Keratinocyte (primary cell): Measurements from ENCODE around the gene SNPH. TPM values are rescaled to one million over a fixed set of nuclear protein-coding genes. Genes with fewer than 3 reads are reported as not detected.

Source experiments
- DNase-seq: peaks from one replicate; pipeline ENCODE4 v3.0.0-alpha.2; 2011; ENCODE audit warnings: low read depth, missing footprints, low spot score
- FAIRE-seq: peaks from 2 replicates; lab custom pipeline; 2011; peaks lifted over from hg19 to GRCh38; lab: Jason Lieb, UNC
- H2AFZ ChIP-seq: 2 replicates; pipeline ENCODE4 v1.6.0; 2012; ENCODE audit warnings: low read length, control low read depth, inconsistent platforms; ENCODE audit not compliant: control insufficient read depth
- H3K27ac ChIP-seq: 2 replicates; pipeline ENCODE4 v1.5.1; 2011; ENCODE audit warnings: low read length; ENCODE audit not compliant: control insufficient read depth, insufficient read depth
- H3K27me3 ChIP-seq: 3 replicates; pipeline ENCODE4 v1.6.0; 2011; ENCODE audit warnings: low read length; ENCODE audit not compliant: control insufficient read depth, insufficient read depth; ENCODE audit errors: extremely low read depth
- H3K36me3 ChIP-seq, 2 experiments: 2 replicates in 1 of 2; 3 replicates in 1 of 2; pipeline ENCODE4 v1.5.1; 2011; ENCODE audit warnings: low read length in 2 of 2, mild to moderate bottlenecking in 1 of 2; ENCODE audit not compliant: control insufficient read depth in 2 of 2, insufficient read depth in 2 of 2; ENCODE audit errors: extremely low read depth in 1 of 2
- H3K4me1 ChIP-seq: 3 replicates; pipeline ENCODE4 v1.5.1; 2011; ENCODE audit warnings: low read length; ENCODE audit not compliant: control insufficient read depth, insufficient read depth; ENCODE audit errors: extremely low read depth
- H3K4me2 ChIP-seq: 3 replicates; pipeline ENCODE4 v1.6.0; 2011; ENCODE audit warnings: low read depth, low read length; ENCODE audit not compliant: control insufficient read depth, insufficient read depth; ENCODE audit errors: extremely low read depth
- H3K4me3 ChIP-seq, 3 experiments: fragments of 200-600 bp in 1 of 3; sonication (generic) in 1 of 3; 2 replicates in 2 of 3; 3 replicates in 1 of 3; pipeline ENCODE4 v1.5.1; 2011 to 2016; ENCODE audit warnings: low read length in 3 of 3, mild to moderate bottlenecking in 3 of 3, control low read depth in 2 of 3, inconsistent platforms in 1 of 3, low read depth in 1 of 3, mixed read lengths in 1 of 3, mixed run types in 1 of 3, moderate library complexity in 1 of 3; ENCODE audit not compliant: control insufficient read depth in 2 of 3, insufficient read depth in 2 of 3; ENCODE audit errors: extremely low read depth in 1 of 3
- H3K79me2 ChIP-seq: 2 replicates; pipeline ENCODE4 v1.6.0; 2012; ENCODE audit warnings: low read length; ENCODE audit not compliant: control insufficient read depth, insufficient read depth
- H3K9ac ChIP-seq: 3 replicates; pipeline ENCODE4 v1.6.0; 2011; ENCODE audit warnings: low read length; ENCODE audit not compliant: control insufficient read depth, insufficient read depth; ENCODE audit errors: extremely low read depth
- H3K9me1 ChIP-seq: 3 replicates; pipeline ENCODE4 v1.6.0; 2011; ENCODE audit warnings: low read length; ENCODE audit not compliant: control insufficient read depth, insufficient read depth; ENCODE audit errors: extremely low read depth
- H3K9me3 ChIP-seq: 2 replicates; pipeline ENCODE4 v1.5.1; 2012; ENCODE audit warnings: low read depth, low read length; ENCODE audit not compliant: control insufficient read depth
- H4K20me1 ChIP-seq: 3 replicates; pipeline ENCODE4 v1.6.0; 2011; ENCODE audit warnings: low read length; ENCODE audit not compliant: control insufficient read depth, insufficient read depth; ENCODE audit errors: extremely low read depth
- CTCF ChIP-seq, 3 experiments: IDR thresholded peaks in 1 of 3; conservative IDR thresholded peaks in 1 of 3; optimal IDR thresholded peaks in 1 of 3; 2 replicates in 2 of 3; 3 replicates in 1 of 3; pipeline versions ENCODE3 to v1.5.1; 2011; ENCODE audit warnings: low read length in 3 of 3, mild to moderate bottlenecking in 3 of 3, moderate library complexity in 2 of 3, control low read depth in 1 of 3, inconsistent platforms in 1 of 3; ENCODE audit not compliant: insufficient read depth in 2 of 3; ENCODE audit errors: extremely low read depth in 1 of 3
- EZH2 ChIP-seq: IDR thresholded peaks from one replicate; pipeline ENCODE4 v1.6.1; 2012; ENCODE audit warnings: inconsistent platforms, mild to moderate bottlenecking, low read length, moderate library complexity
- dilution Hi-C: fragments of 300-500 bp; cut with MboI; formaldehyde crosslinking; loops from one replicate; pipeline ENCODE4 v1.7.0; 2020; ENCODE audit warnings: low sequenced_read_pairs; ENCODE audit not compliant: extremely low pct_ligation_motif_present
- polyA plus RNA-seq, 5 experiments: library from polyadenylated mRNA; depleted of rRNA in 3 of 5; stranded (reverse) in 3 of 5; stranded (forward) in 1 of 5; unstranded in 1 of 5; fragments of >200 nt; gene quantifications; 1 replicate in 1 of 5; 2 replicates in 3 of 5; 3 replicates in 1 of 5; pipeline versions ENCODE4 v1.2.1 to v1.2.3, GENCODE V29; 2011 to 2012; ENCODE audit warnings: missing spikeins in 2 of 5, low read depth in 1 of 5, low replicate concordance in 1 of 5

SNPH gene
- polyA plus RNA-seq, 1 donor (not counting 4 experiments of a cell fraction or from before 2014, with no cell fraction given) = 1.3 TPM

- no peak for DNase-seq
- TF ChIP-seq CTCF (optimal IDR thresholded peaks at IDR 0.05 in 1 of 3, IDR thresholded peaks at IDR 0.05 in 1 of 3, conservative IDR thresholded peaks at IDR 0.05 in 1 of 3; ENCODE audit: extremely low read depth in 1 of 3, insufficient read depth in 2 of 3, low read length in 3 of 3) (no peak), EZH2 (no peak)
- no peak overlapping the region for H3K9ac ChIP-seq
Measured at GRCh38 chr20:1300083-1300840, 34.2 kb downstream of the SNPH start.

DNA sequence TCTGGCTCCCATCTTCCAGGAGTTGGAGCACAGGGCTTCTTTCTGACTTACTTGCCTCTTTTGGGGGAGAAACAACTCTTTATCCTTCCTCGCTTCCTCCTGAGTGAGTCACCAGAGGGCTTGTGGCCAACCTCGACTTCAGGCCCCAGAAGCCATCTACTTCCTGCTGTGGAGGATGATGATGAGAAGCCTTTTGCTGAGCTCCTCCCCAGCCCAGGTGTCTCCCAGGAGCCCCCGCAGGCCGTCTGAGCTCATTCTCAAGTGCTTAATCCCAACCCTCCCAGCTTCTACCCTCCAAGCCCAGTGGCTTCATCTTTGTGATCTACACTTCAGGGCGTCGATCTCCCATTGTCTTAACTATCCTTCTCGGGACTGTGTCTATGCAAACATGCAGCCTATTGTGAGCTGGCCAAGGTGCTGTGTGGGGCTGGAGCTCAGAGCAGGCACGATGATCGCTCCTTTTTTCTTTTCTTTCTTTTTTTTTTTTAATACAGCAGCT lies 35.0 kb downstream of the SNPH start:
- H3K4me3 ChIP-seq = no peak overlapping the region
- DNase-seq (peak; percentile 77), FAIRE-seq (peak; percentile 95)
- dilution Hi-C loops = no loop called here
- peaks cover 9% of the 10 kb centered on the region for H3K4me1 ChIP-seq
- no peaks in the 10 kb centered on the region for H4K20me1 ChIP-seq
- H3K4me2 ChIP-seq = peak overlapping the region; percentile 4
- H3K79me2 ChIP-seq = no peaks in the 10 kb centered on the region
- peak overlapping the region; percentile 56 for H2AFZ ChIP-seq
- no peak overlapping the region for H3K9ac ChIP-seq
- H3K9me3 ChIP-seq = no peaks in the 10 kb centered on the region
- no peak overlapping the region for H3K27ac ChIP-seq
- H3K36me3 ChIP-seq = peaks cover 0 to 8% of the 10 kb centered on the region in 2 experiments
- no peak for TF ChIP-seq EZH2
- no peak for TF ChIP-seq CTCF (optimal IDR thresholded peaks at IDR 0.05 in 1 of 3, IDR thresholded peaks at IDR 0.05 in 1 of 3, conservative IDR thresholded peaks at IDR 0.05 in 1 of 3; ENCODE audit: extremely low read depth in 1 of 3, insufficient read depth in 2 of 3, low read length in 3 of 3)
- no peaks in the 10 kb centered on the region for H3K9me1 ChIP-seq
- H3K27me3 ChIP-seq = no peaks in the 10 kb centered on the region

More at GRCh38 chr20:1300083-1300840, 34.2 kb downstream of the SNPH start:
- dilution Hi-C loops = no loop called here
- H3K36me3 ChIP-seq = peaks cover 0 to 8% of the 10 kb centered on the region in 2 experiments
- no peaks in the 10 kb centered on the region for H4K20me1 ChIP-seq
- H3K4me3 ChIP-seq = no peak overlapping the region
- H3K9me3 ChIP-seq = no peaks in the 10 kb centered on the region
- H3K27ac ChIP-seq = no peak overlapping the region
- no peak for FAIRE-seq
- H3K4me2 ChIP-seq = peak overlapping the region; percentile 4
- H3K9me1 ChIP-seq = no peaks in the 10 kb centered on the region
- no peaks in the 10 kb centered on the region for H3K27me3 ChIP-seq
- H2AFZ ChIP-seq = no peak overlapping the region
- peaks cover 9% of the 10 kb centered on the region for H3K4me1 ChIP-seq
- H3K79me2 ChIP-seq = no peaks in the 10 kb centered on the region
